Inferior parietal cortex (tissue), 1 donor: ENCODE measurements around the gene HIGD1A.

Source experiments
- DNase-seq: peaks from one replicate; pipeline ENCODE4 v3.0.0-alpha.2; 2016; ENCODE audit errors: extremely low spot score

Gene HIGD1A

DNA sequence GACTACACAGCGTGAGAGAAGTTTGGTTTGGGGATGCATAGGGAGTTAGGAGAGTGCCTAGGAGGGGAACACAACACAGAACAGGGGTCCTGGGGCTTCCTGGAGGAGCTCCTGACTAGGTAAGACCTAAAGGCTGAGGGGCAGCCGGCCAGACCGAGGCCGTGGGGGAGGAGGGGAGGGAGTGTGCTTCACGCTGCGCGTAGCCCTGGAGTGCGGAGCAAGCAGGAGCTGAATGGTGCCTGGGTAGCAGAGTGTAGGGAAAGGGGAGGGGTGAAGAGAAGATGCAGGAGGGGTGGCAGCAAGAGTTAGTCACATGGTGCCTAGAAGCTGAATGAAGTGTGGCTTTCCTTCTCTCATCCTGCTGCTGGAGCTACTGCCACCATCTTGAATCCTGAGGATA lies 69.3 kb downstream of the HIGD1A start:
- DNase-seq: no peak

DNA sequence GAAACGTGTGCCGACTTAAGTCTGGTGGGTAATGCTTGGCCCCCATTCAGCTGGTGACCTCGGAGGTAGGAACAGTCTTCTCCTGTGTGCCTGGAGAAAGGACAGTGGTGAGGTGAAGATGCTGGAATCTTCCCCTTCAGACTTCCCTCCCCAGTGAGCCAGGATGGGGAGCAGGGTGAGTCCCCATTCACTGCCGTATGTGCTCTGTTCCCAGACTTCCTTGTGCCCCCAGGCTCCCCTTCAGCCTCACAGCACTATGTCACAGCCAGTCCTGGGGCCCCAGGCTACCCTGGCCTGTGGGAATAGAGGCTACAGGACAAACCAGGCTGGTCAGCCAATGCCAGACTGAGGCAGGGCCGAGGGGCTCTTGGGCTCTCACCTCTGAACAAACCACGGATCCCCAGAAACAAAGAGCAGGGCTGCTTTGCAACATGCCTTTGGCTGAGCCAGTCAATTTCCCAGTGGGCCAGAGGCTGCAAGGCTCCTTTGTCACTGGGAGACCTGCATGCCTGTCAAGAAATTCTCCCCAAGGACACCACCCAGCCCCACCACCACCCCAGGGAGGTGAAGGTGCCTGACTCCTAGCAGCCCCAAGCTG lies 69.9 kb downstream of the HIGD1A start:
- no peak for DNase-seq

DNA sequence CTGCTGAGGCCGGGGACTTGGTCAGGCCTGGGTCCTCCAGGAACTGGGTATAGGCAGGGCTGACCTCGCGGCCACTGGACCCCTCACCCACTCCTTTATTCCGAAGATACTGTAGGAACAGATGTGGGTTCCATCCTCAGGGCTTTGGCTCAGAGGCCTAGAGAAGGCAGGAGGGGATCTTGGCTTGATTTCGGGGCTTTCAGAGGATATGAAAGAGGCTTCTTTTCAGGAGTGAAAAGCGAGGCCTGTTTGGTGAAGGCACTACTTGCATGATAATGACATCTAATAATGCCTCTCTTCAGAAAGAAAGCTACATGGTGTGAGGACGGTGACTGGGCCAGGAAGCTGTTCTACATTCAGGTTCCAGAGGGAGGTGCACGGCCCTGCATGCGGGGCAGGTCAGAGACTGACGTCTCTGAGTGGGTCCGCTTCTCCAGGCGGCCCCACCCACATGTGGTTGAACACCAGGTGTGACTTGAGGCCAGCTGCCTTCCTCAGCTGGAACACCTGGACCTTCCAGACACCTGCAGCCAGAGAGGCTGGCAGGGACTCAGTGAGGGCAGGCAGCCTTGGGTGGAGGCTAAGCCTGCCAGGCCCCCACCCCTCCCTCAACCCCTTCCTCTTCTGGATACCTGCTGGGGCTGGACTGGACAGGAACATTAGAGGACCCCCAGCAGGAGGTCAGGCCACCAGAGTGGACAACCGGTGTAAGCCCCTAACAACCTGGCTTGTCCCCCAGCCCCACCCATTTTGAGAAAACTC lies 70.6 kb downstream of the HIGD1A start:
- peak; percentile 85 for DNase-seq
